SU-DHL-6 (cell line): ENCODE data around the gene CCDC92B.

Source experiments
- EZH2phosphoT487 ChIP-seq: fragments of 200-600 bp; sonication (generic), shearing (Covaris generic); conservative IDR thresholded peaks from 2 replicates; pipeline ENCODE4 v1.6.1; 2018; ENCODE audit warnings: mild to moderate bottlenecking, antibody characterized with exemption, low read length, moderate library complexity, mixed read lengths
- TF ChIP-seq, protein P1 (sequence below): fragments of 200-600 bp; sonication (generic); IDR thresholded peaks from one replicate; pipeline ENCODE4 v1.5.1; 2017; ENCODE audit warnings: antibody characterized with exemption, mild to moderate bottlenecking, low read length, moderate library complexity; ENCODE audit not compliant: insufficient read depth, poor library complexity, severe bottlenecking

GRCh38 chr17:2684549-2684948 lies 64.9 kb downstream of the CCDC92B start:
- TF ChIP-seq, protein P1, sequence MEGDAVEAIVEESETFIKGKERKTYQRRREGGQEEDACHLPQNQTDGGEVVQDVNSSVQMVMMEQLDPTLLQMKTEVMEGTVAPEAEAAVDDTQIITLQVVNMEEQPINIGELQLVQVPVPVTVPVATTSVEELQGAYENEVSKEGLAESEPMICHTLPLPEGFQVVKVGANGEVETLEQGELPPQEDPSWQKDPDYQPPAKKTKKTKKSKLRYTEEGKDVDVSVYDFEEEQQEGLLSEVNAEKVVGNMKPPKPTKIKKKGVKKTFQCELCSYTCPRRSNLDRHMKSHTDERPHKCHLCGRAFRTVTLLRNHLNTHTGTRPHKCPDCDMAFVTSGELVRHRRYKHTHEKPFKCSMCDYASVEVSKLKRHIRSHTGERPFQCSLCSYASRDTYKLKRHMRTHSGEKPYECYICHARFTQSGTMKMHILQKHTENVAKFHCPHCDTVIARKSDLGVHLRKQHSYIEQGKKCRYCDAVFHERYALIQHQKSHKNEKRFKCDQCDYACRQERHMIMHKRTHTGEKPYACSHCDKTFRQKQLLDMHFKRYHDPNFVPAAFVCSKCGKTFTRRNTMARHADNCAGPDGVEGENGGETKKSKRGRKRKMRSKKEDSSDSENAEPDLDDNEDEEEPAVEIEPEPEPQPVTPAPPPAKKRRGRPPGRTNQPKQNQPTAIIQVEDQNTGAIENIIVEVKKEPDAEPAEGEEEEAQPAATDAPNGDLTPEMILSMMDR, result no peak
- no peak for TF ChIP-seq EZH2phosphoT487
